Measurements from ENCODE around the gene TMEM247. TPM values are rescaled to one million over a fixed set of nuclear protein-coding genes. Genes with fewer than 3 reads are reported as not detected.

Gene TMEM247
- total and polyA plus RNA-seq, 2 donors (not counting 3 experiments of a cell fraction or from before 2014, with no cell fraction given) = not detected

GRCh38 chr2:46441838-46442712 lies 37.3 kb upstream of the TMEM247 start:
- DNase-seq (ENCODE audit: low read depth, low spot score) (no peak), FAIRE-seq (no peak)
- Histone ChIP-seq H3K4me3 (replicated peaks in 1 of 3; ENCODE audit: insufficient read depth in 1 of 3, low read depth in 1 of 3, low read length in 3 of 3) (no peak overlapping the region), H3K27me3 (ENCODE audit: control insufficient read depth in 2 of 2, insufficient read depth in 2 of 2, low read length in 2 of 2) (peaks cover 30% of the 10 kb centered on the region in 2 experiments), H3K4me2 (ENCODE audit: insufficient read depth, low read length) (no peak overlapping the region), H3K79me2 (ENCODE audit: control insufficient read depth, insufficient read depth, low read length) (no peaks in the 10 kb centered on the region), H3K36me3 (ENCODE audit: control insufficient read depth in 2 of 2, extremely low read depth in 1 of 2, insufficient read depth in 2 of 2, low read length in 2 of 2) (no peaks in the 10 kb centered on the region), H3K4me1 (ENCODE audit: control insufficient read depth, extremely low read depth, insufficient read depth, low read length) (no peaks in the 10 kb centered on the region), H3K9me1 (replicated peaks; ENCODE audit: control insufficient read depth, extremely low read depth, insufficient read depth, low read length) (no peaks in the 10 kb centered on the region), H3K9me3 (replicated peaks; ENCODE audit: control insufficient read depth, insufficient read depth, low read length) (no peaks in the 10 kb centered on the region), H3K9ac (replicated peaks; ENCODE audit: extremely low read depth, insufficient read depth, low read length) (no peak overlapping the region), H4K20me1 (replicated peaks; ENCODE audit: control insufficient read depth, extremely low read depth, insufficient read depth, low read length) (no peaks in the 10 kb centered on the region), H2AFZ (ENCODE audit: low read depth, low read length) (no peak overlapping the region), H3K27ac (ENCODE audit: insufficient read depth, low read depth, low read length) (no peak overlapping the region)
- no peak for TF ChIP-seq POLR2A (IDR thresholded peaks at IDR 0.05; ENCODE audit: low read depth, low read length)
- no peak for TF ChIP-seq POLR2AphosphoS5 (IDR thresholded peaks at IDR 0.05; ENCODE audit: insufficient read depth, low read depth, low read length)
- TF ChIP-seq EZH2 (IDR thresholded peaks at IDR 0.05; ENCODE audit: borderline replicate concordance, low read depth, low read length, severe bottlenecking) = no peak
- no peak for TF ChIP-seq MAX (IDR thresholded peaks at IDR 0.05; ENCODE audit: insufficient read depth, insufficient read length)
- no peak for TF ChIP-seq FOS (IDR thresholded peaks at IDR 0.05; ENCODE audit: borderline replicate concordance, insufficient read depth, low read length)
- TF ChIP-seq MYC (IDR thresholded peaks at IDR 0.05; ENCODE audit: low read depth, low read length) = no peak
- no peak for TF ChIP-seq GATA2 (IDR thresholded peaks at IDR 0.05; ENCODE audit: insufficient read depth, insufficient read length, low read depth, low read length)
- no peak for TF ChIP-seq JUN (IDR thresholded peaks at IDR 0.05; ENCODE audit: borderline replicate concordance, insufficient read depth, insufficient read length, low read depth)
- no peak for TF ChIP-seq CTCF (IDR thresholded peaks at IDR 0.05; ENCODE audit: extremely low read depth in 1 of 2, insufficient read depth in 1 of 2, low read depth in 1 of 2, low read length in 2 of 2)
- BruUV-seq (replicated peaks) = no TSS peak
- ChIA-PET CTCF (no interaction called here), POLR2A (no interaction called here)
- intact Hi-C loops (cut with micrococcal nuclease) (no loop called here), dilution Hi-C loops (cut with MboI; ENCODE audit: extremely low pct_ligation_motif_present, low sequenced_read_pairs) (no loop called here)
